ENCODE measurements around the gene NEURL2.
A peak's percentile ranks its signal among the peaks of the same experiment; 100 is the strongest.

Gene NEURL2

GRCh38 chr20:45918182-45918737 is 27.3 kb upstream of the NEURL2 start:
- no peak for DNase-seq (ENCODE audit: extremely low read depth, low read depth)
- TF ChIP-seq CTCF (IDR thresholded peaks at IDR 0.05; ENCODE audit: low read depth, low read length): no peak

GRCh38 chr20:45917790-45918141 is 26.8 kb upstream of the NEURL2 start:
- no peak for DNase-seq (ENCODE audit: extremely low read depth, low read depth)
- TF ChIP-seq CTCF (IDR thresholded peaks at IDR 0.05; ENCODE audit: low read depth, low read length): no peak

- TF ChIP-seq CTCF (IDR thresholded peaks at IDR 0.05; ENCODE audit: low read depth, low read length): no peak
- no peak for DNase-seq (ENCODE audit: extremely low read depth, low read depth)
Measured at GRCh38 chr20:45913116-45913515, 22.1 kb upstream of the NEURL2 start.

GRCh38 chr20:45912344-45912682 is 21.3 kb upstream of the NEURL2 start:
- no peak for DNase-seq (ENCODE audit: extremely low read depth, low read depth)
- TF ChIP-seq CTCF (IDR thresholded peaks at IDR 0.05; ENCODE audit: low read depth, low read length): no peak

- TF ChIP-seq CTCF (IDR thresholded peaks at IDR 0.05; ENCODE audit: low read depth, low read length): no peak
- DNase-seq (ENCODE audit: extremely low read depth, low read depth): no peak
Measured at GRCh38 chr20:45911486-45912343, 20.7 kb upstream of the NEURL2 start, which contains the start of gene PLTP. Gene PLTP (minus strand): TSS chr20:45912155. CDS start chr20:45911452, 703 bp downstream.

- peak; percentile 99 for DNase-seq (ENCODE audit: extremely low read depth, low read depth)
- no peak for TF ChIP-seq CTCF (IDR thresholded peaks at IDR 0.05; ENCODE audit: low read depth, low read length)
Measured at GRCh38 chr20:45910670-45911485, 19.9 kb upstream of the NEURL2 start.
